Osteocyte (in vitro differentiated cells): ENCODE data around the gene ARGLU1. TPM values are rescaled to one million over a fixed set of nuclear protein-coding genes. Genes with fewer than 3 reads are reported as not detected.

Source experiments
- DNase-seq: peaks from one replicate; pipeline ENCODE4 v3.0.0; 2021; ENCODE audit warnings: mixed read lengths; ENCODE audit not compliant: unreplicated experiment; ENCODE audit errors: extremely low spot score
- H3K27ac Mint-ChIP-seq: one replicate; pipeline ENCODE4 v1.8.0; 2021; ENCODE audit warnings: mild to moderate bottlenecking, mixed read lengths; ENCODE audit not compliant: unreplicated experiment
- H3K27me3 Mint-ChIP-seq: one replicate; pipeline ENCODE4 v1.8.0; 2021; ENCODE audit warnings: mixed read lengths; ENCODE audit not compliant: unreplicated experiment
- H3K36me3 Mint-ChIP-seq: one replicate; pipeline ENCODE4 v1.8.0; 2021; ENCODE audit warnings: mixed read lengths; ENCODE audit not compliant: unreplicated experiment
- H3K4me1 Mint-ChIP-seq: one replicate; pipeline ENCODE4 v1.8.0; 2021; ENCODE audit warnings: mixed read lengths; ENCODE audit not compliant: unreplicated experiment
- H3K4me3 Mint-ChIP-seq: one replicate; pipeline ENCODE4 v1.8.0; 2021; ENCODE audit warnings: mild to moderate bottlenecking, moderate library complexity, mixed read lengths; ENCODE audit not compliant: unreplicated experiment
- H3K9me3 Mint-ChIP-seq: one replicate; pipeline ENCODE4 v1.8.0; 2021; ENCODE audit warnings: mixed read lengths; ENCODE audit not compliant: unreplicated experiment
- total RNA-seq: library from RNA; stranded (reverse); gene quantifications from 2 replicates; pipeline ENCODE4 v1.2.1, GENCODE V29; 2021
- TF ChIP-seq, protein P1 (sequence below): fragments of 200-600 bp; sonication (generic); IDR thresholded peaks from 2 replicates; pipeline ENCODE4 v1.5.0; 2021; ENCODE audit warnings: antibody characterized with exemption, mild to moderate bottlenecking, moderate library complexity

Gene ARGLU1
- total RNA-seq, 1 donor from 2014 or later: 78.8 TPM

GRCh38 chr13:106551350-106551749 is 16.6 kb downstream of the ARGLU1 start:
- TF ChIP-seq, protein P1, sequence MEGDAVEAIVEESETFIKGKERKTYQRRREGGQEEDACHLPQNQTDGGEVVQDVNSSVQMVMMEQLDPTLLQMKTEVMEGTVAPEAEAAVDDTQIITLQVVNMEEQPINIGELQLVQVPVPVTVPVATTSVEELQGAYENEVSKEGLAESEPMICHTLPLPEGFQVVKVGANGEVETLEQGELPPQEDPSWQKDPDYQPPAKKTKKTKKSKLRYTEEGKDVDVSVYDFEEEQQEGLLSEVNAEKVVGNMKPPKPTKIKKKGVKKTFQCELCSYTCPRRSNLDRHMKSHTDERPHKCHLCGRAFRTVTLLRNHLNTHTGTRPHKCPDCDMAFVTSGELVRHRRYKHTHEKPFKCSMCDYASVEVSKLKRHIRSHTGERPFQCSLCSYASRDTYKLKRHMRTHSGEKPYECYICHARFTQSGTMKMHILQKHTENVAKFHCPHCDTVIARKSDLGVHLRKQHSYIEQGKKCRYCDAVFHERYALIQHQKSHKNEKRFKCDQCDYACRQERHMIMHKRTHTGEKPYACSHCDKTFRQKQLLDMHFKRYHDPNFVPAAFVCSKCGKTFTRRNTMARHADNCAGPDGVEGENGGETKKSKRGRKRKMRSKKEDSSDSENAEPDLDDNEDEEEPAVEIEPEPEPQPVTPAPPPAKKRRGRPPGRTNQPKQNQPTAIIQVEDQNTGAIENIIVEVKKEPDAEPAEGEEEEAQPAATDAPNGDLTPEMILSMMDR: no peak
- Mint-ChIP-seq H3K4me3 (no peak overlapping the region), H3K27ac (no peak overlapping the region), H3K4me1 (peaks cover 14% of the 10 kb centered on the region), H3K9me3 (no peaks in the 10 kb centered on the region), H3K36me3 (peaks cover 53% of the 10 kb centered on the region), H3K27me3 (no peaks in the 10 kb centered on the region)
- no peak for DNase-seq

- DNase-seq: no peak
- H3K4me1 Mint-ChIP-seq: peaks cover 8% of the 10 kb centered on the region
- H3K4me3 Mint-ChIP-seq: no peak overlapping the region
- no peaks in the 10 kb centered on the region for H3K27me3 Mint-ChIP-seq
- peaks cover 47% of the 10 kb centered on the region for H3K36me3 Mint-ChIP-seq
- no peaks in the 10 kb centered on the region for H3K9me3 Mint-ChIP-seq
- no peak overlapping the region for H3K27ac Mint-ChIP-seq
- TF ChIP-seq, protein P1: no peak
Measured at GRCh38 chr13:106550570-106551135, 17.3 kb downstream of the ARGLU1 start.

DNA sequence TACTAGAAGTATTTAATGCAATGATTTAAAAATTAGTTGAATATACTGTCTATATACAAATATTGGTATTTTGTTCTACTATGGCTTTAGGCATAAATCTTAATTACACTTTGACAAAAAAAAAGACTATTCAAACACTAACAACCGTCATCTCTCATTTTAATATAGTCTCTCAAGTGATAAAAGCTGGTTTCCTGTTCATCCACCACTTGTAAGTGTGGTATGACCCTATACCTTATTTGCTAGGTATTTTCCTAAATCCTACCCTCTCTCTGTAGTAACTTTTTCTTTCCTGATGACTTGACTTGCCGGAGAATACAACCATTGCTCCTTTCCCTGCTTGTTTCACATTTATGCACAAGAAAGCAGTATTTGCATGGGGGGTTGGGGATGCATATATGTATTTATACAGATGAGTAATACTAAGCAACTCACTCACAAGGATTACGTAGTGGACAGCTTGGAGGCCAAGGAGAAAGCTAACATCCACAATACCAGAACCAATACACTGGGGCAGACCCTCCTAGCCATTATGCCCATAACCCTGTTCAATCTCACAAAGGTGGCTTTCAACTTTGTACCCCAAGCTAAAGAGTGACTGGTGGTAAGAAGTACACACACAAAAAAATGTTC is 19.8 kb downstream of the ARGLU1 start:
- no peak overlapping the region for H3K27ac Mint-ChIP-seq
- H3K4me1 Mint-ChIP-seq: peaks cover 6% of the 10 kb centered on the region
- no peak for DNase-seq
- no peaks in the 10 kb centered on the region for H3K9me3 Mint-ChIP-seq
- TF ChIP-seq, protein P1: no peak
- H3K4me3 Mint-ChIP-seq: no peak overlapping the region
- H3K27me3 Mint-ChIP-seq: no peaks in the 10 kb centered on the region
- H3K36me3 Mint-ChIP-seq: peaks cover 28% of the 10 kb centered on the region

GRCh38 chr13:106541826-106542225 is 26.1 kb downstream of the ARGLU1 start:
- DNase-seq: no peak
- Mint-ChIP-seq H3K4me1 (peaks cover 5% of the 10 kb centered on the region), H3K36me3 (peaks cover 19% of the 10 kb centered on the region), H3K27ac (no peak overlapping the region), H3K27me3 (no peaks in the 10 kb centered on the region), H3K9me3 (no peaks in the 10 kb centered on the region), H3K4me3 (no peak overlapping the region)
- TF ChIP-seq, protein P1: no peak

DNA sequence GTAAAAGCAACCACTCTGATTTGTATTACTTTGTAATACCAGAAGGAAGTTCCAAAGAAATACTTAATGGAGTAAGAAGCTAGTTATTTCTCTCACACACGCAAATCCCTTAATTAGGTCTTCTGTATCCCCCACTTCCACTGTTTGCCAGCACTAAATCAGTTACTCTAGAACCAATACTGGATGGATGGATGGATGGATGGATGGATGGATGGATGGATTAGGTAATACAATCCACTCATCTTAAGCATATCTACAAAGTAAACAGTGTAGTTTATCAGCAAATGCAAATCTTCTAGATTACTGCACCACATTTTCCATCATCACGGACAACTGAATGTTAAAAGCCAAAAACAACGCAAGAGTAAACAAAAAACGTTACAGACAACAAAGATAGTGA is 27.3 kb downstream of the ARGLU1 start:
- TF ChIP-seq, protein P1: no peak
- DNase-seq: no peak
- no peak overlapping the region for H3K4me3 Mint-ChIP-seq
- H3K4me1 Mint-ChIP-seq: peaks cover 11% of the 10 kb centered on the region
- H3K9me3 Mint-ChIP-seq: no peaks in the 10 kb centered on the region
- H3K27me3 Mint-ChIP-seq: no peaks in the 10 kb centered on the region
- H3K36me3 Mint-ChIP-seq: peaks cover 19% of the 10 kb centered on the region
- no peak overlapping the region for H3K27ac Mint-ChIP-seq
